NCI-H1417 treated with DMSO at 0.1 percent for 48 hours (cell line): ENCODE data around the gene TDRD12.
"Not testable (repeated sequence)": the region's sequence is repeated elsewhere in the genome, so short reads cannot be mapped to it uniquely, and the experiment has no call there.

ENCODE experiments used
- DNase-seq: peaks from one replicate; lab custom pipeline; 2025; lab: John Stamatoyannopoulos, UW

The TDRD12 gene

GRCh38 chr19:32867436-32867835, 147.9 kb downstream of the TDRD12 start:
- not testable (repeated sequence) for DNase-seq

- no peak for DNase-seq
Observed at GRCh38 chr19:32868206-32868950, 148.8 kb downstream of the TDRD12 start.

- DNase-seq = no peak
Observed at GRCh38 chr19:32869369-32869965, 149.9 kb downstream of the TDRD12 start, which contains the start of gene SLC7A9. Gene SLC7A9 (minus strand): TSS chr19:32869767. CDS start chr19:32868534, 1,233 bp downstream.

GRCh38 chr19:32869966-32870573, 150.5 kb downstream of the TDRD12 start:
- DNase-seq = no peak

- no peak for DNase-seq
Observed at GRCh38 chr19:32870981-32871451, 151.4 kb downstream of the TDRD12 start.

- no peak for DNase-seq
Observed at GRCh38 chr19:32872391-32872790, 152.8 kb downstream of the TDRD12 start.

GRCh38 chr19:32873247-32873959, 153.8 kb downstream of the TDRD12 start:
- no peak for DNase-seq

GRCh38 chr19:32874605-32875004, 155.0 kb downstream of the TDRD12 start:
- DNase-seq = no peak

GRCh38 chr19:32875428-32875827, 155.9 kb downstream of the TDRD12 start:
- DNase-seq = no peak

- no peak for DNase-seq
Observed at GRCh38 chr19:32876236-32876918, 156.8 kb downstream of the TDRD12 start.

- DNase-seq = no peak
Observed at GRCh38 chr19:32876919-32877285, 157.3 kb downstream of the TDRD12 start.
